ENCODE data around the gene GP5. TPM values are rescaled to one million over a fixed set of nuclear protein-coding genes. Genes with fewer than 3 reads are reported as not detected.

GP5 gene
- total and polyA plus RNA-seq, 2 donors (not counting 1 experiment from before 2014, with no cell fraction given) = 0.01 to 0.15 TPM

GRCh38 chr3:194404365-194405140, 5.5 kb upstream of the GP5 start:
- Histone ChIP-seq H4K20me1 (ENCODE audit: control insufficient read depth, insufficient read depth, low read length, poor library complexity, severe bottlenecking) (no peaks in the 10 kb centered on the region), H3K9me3 (ENCODE audit: control extremely low read depth in 1 of 3, control insufficient read depth in 2 of 3, insufficient read depth in 1 of 3, low read length in 2 of 3) (no peaks in the 10 kb centered on the region), H3K27ac (ENCODE audit: low read length in 2 of 2) (no peak overlapping the region), H2AFZ (ENCODE audit: insufficient read depth, low read depth, low read length, poor library complexity, severe bottlenecking) (no peak overlapping the region), H3K36me3 (replicated peaks in 1 of 2; ENCODE audit: control extremely low read depth in 1 of 2, control insufficient read depth in 1 of 2, extremely low read depth in 1 of 2, insufficient read depth in 2 of 2, low read length in 1 of 2) (peaks cover 5 to 10% of the 10 kb centered on the region in 2 experiments), H3K79me2 (ENCODE audit: control insufficient read depth, insufficient read depth, low read length) (no peaks in the 10 kb centered on the region), H3K9ac (ENCODE audit: low read length) (no peak overlapping the region), H3K4me2 (replicated peaks; ENCODE audit: low read depth, low read length, poor library complexity, severe bottlenecking) (no peak overlapping the region), H3K27me3 (replicated peaks in 1 of 4; ENCODE audit: control extremely low read depth in 1 of 4, control insufficient read depth in 3 of 4, insufficient read depth in 4 of 4, low read length in 3 of 4) (peaks cover 0 to 6% (median under 1%) of the 10 kb centered on the region in 4 experiments), H3K4me1 (ENCODE audit: control insufficient read depth in 2 of 2, insufficient read depth in 2 of 2, low read length in 2 of 2) (peaks cover 0 to 6% of the 10 kb centered on the region in 2 donors), H3K4me3 (ENCODE audit: control extremely low read depth in 1 of 5, extremely low read depth in 1 of 5, insufficient read depth in 1 of 5, low read depth in 2 of 5, low read length in 4 of 5) (no peak overlapping the region)
- Mint-ChIP-seq H3K4me3 (no peak overlapping the region), H3K9me3 (ENCODE audit: insufficient read depth) (no peaks in the 10 kb centered on the region), H3K4me1 (peaks cover 2% of the 10 kb centered on the region), H3K27ac (no peak overlapping the region), H3K27me3 (peaks cover 5% of the 10 kb centered on the region)
- ChIA-PET POLR2A (no interaction called here), CTCF (interaction anchor here (0.7 to 3.3 kb wide), 11 partner anchors 9 to 792 kb away, joined by 3 to 45 read pairs (median 4); no protein-coding TSS in a partner anchor)
- intact Hi-C loops (cut with micrococcal nuclease) = loop anchor here (1.0 to 10.0 kb wide), 3 partner anchors 71 to 1840 kb away; no protein-coding TSS in a partner anchor
- no peak for ATAC-seq (ENCODE audit: low read depth)
- WGBS (ENCODE audit: insufficient coverage) = 49% methylated on average over 8 of the region's 10 CpGs
- peak; percentile 65 for DNase-seq
- no peak for TF ChIP-seq EZH2 (IDR thresholded peaks at IDR 0.05; ENCODE audit: borderline replicate concordance, insufficient read depth, low read depth, low read length, poor library complexity, severe bottlenecking)
- TF ChIP-seq CTCF (IDR thresholded peaks at IDR 0.05) = peak; percentile 94

GRCh38 chr3:194401868-194402329, 2.8 kb upstream of the GP5 start:
- POLR2A ChIA-PET = no interaction called here
- intact Hi-C loops (cut with micrococcal nuclease) = loop anchor here (10.0 kb wide), 2 partner anchors 1587 to 1837 kb away; no protein-coding TSS in a partner anchor

More at GRCh38 chr3:194401868-194402329, 2.8 kb upstream of the GP5 start:
- no peak overlapping the region for H2AFZ ChIP-seq (ENCODE audit: insufficient read depth, low read depth, low read length, poor library complexity, severe bottlenecking)
- no peak overlapping the region for H3K9ac ChIP-seq (ENCODE audit: low read length)
- CTCF ChIA-PET = interaction anchor here (1.4 kb wide), 1 partner anchor 67 kb away, joined by 3 read pairs; no protein-coding TSS in a partner anchor
- Mint-ChIP-seq H3K27ac (no peak overlapping the region), H3K9me3 (ENCODE audit: insufficient read depth) (no peaks in the 10 kb centered on the region), H3K4me1 (peaks cover 25% of the 10 kb centered on the region), H3K27me3 (peaks cover 20% of the 10 kb centered on the region), H3K4me3 (no peak overlapping the region)
- no peaks in the 10 kb centered on the region for H3K79me2 ChIP-seq (ENCODE audit: control insufficient read depth, insufficient read depth, low read length)
- peaks cover 0 to 30% (median 10%) of the 10 kb centered on the region in 4 experiments for H3K27me3 ChIP-seq (replicated peaks in 1 of 4; ENCODE audit: control extremely low read depth in 1 of 4, control insufficient read depth in 3 of 4, insufficient read depth in 4 of 4, low read length in 3 of 4)
- H3K36me3 ChIP-seq (replicated peaks in 1 of 2; ENCODE audit: control extremely low read depth in 1 of 2, control insufficient read depth in 1 of 2, extremely low read depth in 1 of 2, insufficient read depth in 2 of 2, low read length in 1 of 2) = peaks cover 0 to 1% of the 10 kb centered on the region in 2 experiments
- no peaks in the 10 kb centered on the region for H3K9me3 ChIP-seq (ENCODE audit: control extremely low read depth in 1 of 3, control insufficient read depth in 2 of 3, insufficient read depth in 1 of 3, low read length in 2 of 3)
- no peak overlapping the region for H3K4me3 ChIP-seq (ENCODE audit: control extremely low read depth in 1 of 5, extremely low read depth in 1 of 5, insufficient read depth in 1 of 5, low read depth in 2 of 5, low read length in 4 of 5)
- DNase-seq = no peak
- ATAC-seq (ENCODE audit: low read depth) = no peak
- H3K4me2 ChIP-seq (replicated peaks; ENCODE audit: low read depth, low read length, poor library complexity, severe bottlenecking) = no peak overlapping the region
- no peaks in the 10 kb centered on the region for H4K20me1 ChIP-seq (ENCODE audit: control insufficient read depth, insufficient read depth, low read length, poor library complexity, severe bottlenecking)
- no peak overlapping the region for H3K27ac ChIP-seq (ENCODE audit: low read length in 2 of 2)
- peaks cover 20 to 25% of the 10 kb centered on the region in 2 donors for H3K4me1 ChIP-seq (ENCODE audit: control insufficient read depth in 2 of 2, insufficient read depth in 2 of 2, low read length in 2 of 2)
- no peak for TF ChIP-seq EZH2 (IDR thresholded peaks at IDR 0.05; ENCODE audit: borderline replicate concordance, insufficient read depth, low read depth, low read length, poor library complexity, severe bottlenecking)
- no peak for TF ChIP-seq CTCF (IDR thresholded peaks at IDR 0.05)
- 90% methylated on average over 8 of the region's 8 CpGs for WGBS (ENCODE audit: insufficient coverage)
